Activated naive CD8-positive, alpha-beta T cell treated with anti-CD3 and anti-CD28 coated beads, Interleukin-2, amount 10 ng/mL, durations not matched to agents 7 days and 5 days (primary cell): ENCODE results near the gene ATOH8. TPM values are rescaled to one million over a fixed set of nuclear protein-coding genes. Genes with fewer than 3 reads are reported as not detected.

Experiments used
- ATAC-seq: fragments of 150-1000 bp; cut with Tn5 transposase; one replicate; pipeline ENCODE4 v1.10.0; 2021; ENCODE audit warnings: low read depth, moderate library complexity
- POLR2A ChIA-PET: fragments of 350-600 bp; sonication (Branson Sonifier 250); formaldehyde crosslinking; loops from one replicate; lab custom pipeline; 2021; ENCODE audit warnings: antibody characterized with exemption; lab: Charles Lee
- DNase-seq: peaks from one replicate; pipeline ENCODE4 v3.0.0; 2021
- H3K27ac Mint-ChIP-seq: one replicate; pipeline ENCODE4 v1.8.0; 2022; ENCODE audit warnings: mild to moderate bottlenecking, mixed read lengths
- H3K27me3 Mint-ChIP-seq: one replicate; pipeline ENCODE4 v1.8.0; 2022; ENCODE audit warnings: mild to moderate bottlenecking, moderate library complexity, mixed read lengths
- H3K36me3 Mint-ChIP-seq: one replicate; pipeline ENCODE4 v1.8.0; 2021; ENCODE audit warnings: mild to moderate bottlenecking, mixed read lengths
- H3K4me1 Mint-ChIP-seq: one replicate; pipeline ENCODE4 v1.8.0; 2021; ENCODE audit warnings: mixed read lengths
- H3K4me3 Mint-ChIP-seq: one replicate; pipeline ENCODE4 v1.8.0; 2022; ENCODE audit warnings: mild to moderate bottlenecking, moderate library complexity, mixed read lengths
- H3K9me3 Mint-ChIP-seq: one replicate; pipeline ENCODE4 v1.8.0; 2021; ENCODE audit warnings: mixed read lengths
- total RNA-seq, 2 experiments: library from RNA; stranded (reverse); gene quantifications; one replicate each; pipeline ENCODE4 v1.2.3, GENCODE V29; 2021

Gene ATOH8
- total RNA-seq, 2 experiments from 2014 or later, result not detected

- Mint-ChIP-seq H3K4me1 (peaks cover 7% of the 10 kb centered on the region), H3K36me3 (no peaks in the 10 kb centered on the region), H3K4me3 (no peak overlapping the region), H3K27ac (no peak overlapping the region), H3K27me3 (peaks cover 29% of the 10 kb centered on the region), H3K9me3 (no peaks in the 10 kb centered on the region)
- DNase-seq (no peak), ATAC-seq (no peak)
- POLR2A ChIA-PET, result no interaction called here
These were observed 34.8 kb downstream of the ATOH8 start for GRCh38 chr2:85788603-85789002.

- H3K4me1 Mint-ChIP-seq, result peaks cover 7% of the 10 kb centered on the region
- no peak overlapping the region for H3K27ac Mint-ChIP-seq
- H3K4me3 Mint-ChIP-seq, result no peak overlapping the region
- ATAC-seq (no peak), DNase-seq (no peak)
- POLR2A ChIA-PET, result no interaction called here
- no peaks in the 10 kb centered on the region for H3K9me3 Mint-ChIP-seq
- H3K27me3 Mint-ChIP-seq, result peaks cover 34% of the 10 kb centered on the region
- no peaks in the 10 kb centered on the region for H3K36me3 Mint-ChIP-seq
These were observed 35.5 kb downstream of the ATOH8 start for GRCh38 chr2:85789271-85789670.

- Mint-ChIP-seq H3K27me3 (peaks cover 33% of the 10 kb centered on the region), H3K27ac (no peak overlapping the region), H3K9me3 (no peaks in the 10 kb centered on the region), H3K4me1 (peaks cover 7% of the 10 kb centered on the region), H3K4me3 (no peak overlapping the region), H3K36me3 (no peaks in the 10 kb centered on the region)
- no peak for DNase-seq
- POLR2A ChIA-PET, result no interaction called here
- ATAC-seq, result no peak
These were observed 36.2 kb downstream of the ATOH8 start for GRCh38 chr2:85790032-85790431.

- H3K4me1 Mint-ChIP-seq, result peaks cover 1% of the 10 kb centered on the region
- DNase-seq (no peak), ATAC-seq (no peak)
- H3K27ac Mint-ChIP-seq, result no peak overlapping the region
- peaks cover 27% of the 10 kb centered on the region for H3K27me3 Mint-ChIP-seq
- H3K36me3 Mint-ChIP-seq, result no peaks in the 10 kb centered on the region
- POLR2A ChIA-PET, result no interaction called here
- H3K4me3 Mint-ChIP-seq, result no peak overlapping the region
- H3K9me3 Mint-ChIP-seq, result no peaks in the 10 kb centered on the region
These were observed 36.9 kb downstream of the ATOH8 start for GRCh38 chr2:85790499-85791188.

- DNase-seq (peak; percentile 10), ATAC-seq (no peak)
- Mint-ChIP-seq H3K36me3 (no peaks in the 10 kb centered on the region), H3K4me1 (no peaks in the 10 kb centered on the region), H3K4me3 (no peak overlapping the region), H3K27ac (no peak overlapping the region), H3K27me3 (peaks cover 24% of the 10 kb centered on the region), H3K9me3 (no peaks in the 10 kb centered on the region)
- POLR2A ChIA-PET, result no interaction called here
These were observed 38.1 kb downstream of the ATOH8 start for GRCh38 chr2:85791704-85792565.

- H3K27me3 Mint-ChIP-seq, result peaks cover 24% of the 10 kb centered on the region
- H3K4me1 Mint-ChIP-seq, result no peaks in the 10 kb centered on the region
- no peak overlapping the region for H3K27ac Mint-ChIP-seq
- POLR2A ChIA-PET, result no interaction called here
- ATAC-seq, result no peak
- H3K9me3 Mint-ChIP-seq, result no peaks in the 10 kb centered on the region
- no peak overlapping the region for H3K4me3 Mint-ChIP-seq
- no peak for DNase-seq
- no peaks in the 10 kb centered on the region for H3K36me3 Mint-ChIP-seq
These were observed 39.1 kb downstream of the ATOH8 start for GRCh38 chr2:85792783-85793441.

- no peak overlapping the region for H3K27ac Mint-ChIP-seq
- ATAC-seq (no peak), DNase-seq (no peak)
- peaks cover 24% of the 10 kb centered on the region for H3K27me3 Mint-ChIP-seq
- no peaks in the 10 kb centered on the region for H3K9me3 Mint-ChIP-seq
- no peaks in the 10 kb centered on the region for H3K4me1 Mint-ChIP-seq
- POLR2A ChIA-PET, result no interaction called here
- H3K4me3 Mint-ChIP-seq, result no peak overlapping the region
- H3K36me3 Mint-ChIP-seq, result no peaks in the 10 kb centered on the region
These were observed 39.8 kb downstream of the ATOH8 start for GRCh38 chr2:85793584-85793983.

GRCh38 chr2:85794038-85794441 lies 40.2 kb downstream of the ATOH8 start:
- peaks cover 24% of the 10 kb centered on the region for H3K27me3 Mint-ChIP-seq

GRCh38 chr2:85794491-85795121 lies 40.8 kb downstream of the ATOH8 start:
- POLR2A ChIA-PET, result no interaction called here
- Mint-ChIP-seq H3K4me1 (no peaks in the 10 kb centered on the region), H3K36me3 (no peaks in the 10 kb centered on the region), H3K27me3 (peaks cover 23% of the 10 kb centered on the region), H3K4me3 (no peak overlapping the region), H3K27ac (no peak overlapping the region), H3K9me3 (no peaks in the 10 kb centered on the region)
- ATAC-seq (no peak), DNase-seq (no peak)

More at GRCh38 chr2:85794038-85794441, 40.2 kb downstream of the ATOH8 start:
- no peaks in the 10 kb centered on the region for H3K36me3 Mint-ChIP-seq
- H3K27ac Mint-ChIP-seq, result no peak overlapping the region
- DNase-seq, result no peak
- POLR2A ChIA-PET, result no interaction called here
- H3K9me3 Mint-ChIP-seq, result no peaks in the 10 kb centered on the region
- H3K4me3 Mint-ChIP-seq, result no peak overlapping the region
- no peak for ATAC-seq
- H3K4me1 Mint-ChIP-seq, result no peaks in the 10 kb centered on the region

DNA sequence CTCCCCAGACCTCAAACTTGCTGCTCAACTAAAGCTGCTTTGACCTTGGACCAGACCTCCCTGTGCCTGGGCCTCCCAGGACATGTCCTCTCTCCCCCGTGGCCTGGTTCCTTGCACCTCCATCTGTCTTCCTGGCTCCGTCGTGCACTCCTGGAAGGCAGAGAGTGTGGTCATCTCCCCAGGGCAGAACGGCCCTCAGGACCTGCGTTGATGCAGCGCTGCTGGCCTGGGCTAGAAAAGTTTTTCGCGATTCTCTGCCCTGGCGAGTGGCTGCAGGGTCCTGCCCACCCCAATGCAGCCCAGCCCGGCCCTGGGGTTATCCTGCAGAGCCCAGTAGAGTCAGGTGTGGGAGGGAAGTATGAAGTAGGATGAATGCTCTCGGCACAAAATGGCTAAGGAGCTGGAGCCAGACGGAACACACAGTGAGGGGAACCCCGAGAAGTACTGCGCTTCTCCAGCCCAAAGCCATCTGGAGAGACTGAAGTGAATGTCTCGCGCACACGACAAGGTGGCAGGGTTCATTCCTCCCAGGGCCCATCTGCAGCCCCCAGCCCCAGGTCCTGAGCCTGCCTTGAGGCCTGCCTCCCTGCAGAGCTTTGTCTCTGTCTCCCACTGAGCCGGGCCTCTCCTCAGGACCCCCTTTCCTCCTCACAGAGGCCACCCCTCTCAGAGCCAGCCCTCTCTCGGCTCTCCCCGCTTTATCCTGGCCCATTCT lies 41.7 kb downstream of the ATOH8 start:
- DNase-seq (no peak), ATAC-seq (no peak)
- peaks cover 25% of the 10 kb centered on the region for H3K27me3 Mint-ChIP-seq
- POLR2A ChIA-PET, result interaction anchor here (0.6 kb wide), 1 partner anchor 104 kb away, joined by 3 read pairs; no protein-coding TSS in a partner anchor
- no peak overlapping the region for H3K27ac Mint-ChIP-seq
- no peaks in the 10 kb centered on the region for H3K9me3 Mint-ChIP-seq
- no peaks in the 10 kb centered on the region for H3K4me1 Mint-ChIP-seq
- no peaks in the 10 kb centered on the region for H3K36me3 Mint-ChIP-seq
- no peak overlapping the region for H3K4me3 Mint-ChIP-seq

DNA sequence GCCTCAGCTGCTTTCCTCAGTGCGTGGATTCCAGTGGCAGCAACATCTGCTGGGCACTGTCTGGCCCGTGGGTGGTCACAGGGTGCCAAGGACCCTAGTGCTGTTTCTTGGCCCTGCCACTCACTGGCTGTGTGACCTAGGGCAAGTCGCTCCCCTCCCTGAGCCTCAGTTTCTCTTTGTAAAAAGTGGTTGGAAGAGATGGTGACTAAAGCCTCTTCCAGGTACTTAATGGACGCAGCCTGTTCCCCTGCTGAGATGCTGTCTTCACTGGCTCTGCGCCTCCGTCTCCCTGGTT lies 42.2 kb downstream of the ATOH8 start:
- H3K36me3 Mint-ChIP-seq, result no peaks in the 10 kb centered on the region
- ATAC-seq, result no peak
- H3K9me3 Mint-ChIP-seq, result no peaks in the 10 kb centered on the region
- peaks cover 25% of the 10 kb centered on the region for H3K27me3 Mint-ChIP-seq
- no peak overlapping the region for H3K4me3 Mint-ChIP-seq
- no peak overlapping the region for H3K27ac Mint-ChIP-seq
- DNase-seq, result no peak
- H3K4me1 Mint-ChIP-seq, result no peaks in the 10 kb centered on the region
- POLR2A ChIA-PET, result no interaction called here

GRCh38 chr2:85796341-85797262 lies 42.8 kb downstream of the ATOH8 start:
- H3K36me3 Mint-ChIP-seq, result no peaks in the 10 kb centered on the region
- DNase-seq, result no peak
- no peak overlapping the region for H3K27ac Mint-ChIP-seq
- no peak for ATAC-seq
- no peaks in the 10 kb centered on the region for H3K9me3 Mint-ChIP-seq
- peaks cover 21% of the 10 kb centered on the region for H3K27me3 Mint-ChIP-seq
- POLR2A ChIA-PET, result no interaction called here
- H3K4me1 Mint-ChIP-seq, result no peaks in the 10 kb centered on the region
- H3K4me3 Mint-ChIP-seq, result no peak overlapping the region
